DMS153 treated with DMSO at 0.1 percent for 48 hours (cell line): ENCODE results near the gene WSB1.

Experiments used
- DNase-seq: peaks from one replicate; lab custom pipeline; 2025; ENCODE audit not compliant: unreplicated experiment; lab: John Stamatoyannopoulos, UW

Gene WSB1

DNA sequence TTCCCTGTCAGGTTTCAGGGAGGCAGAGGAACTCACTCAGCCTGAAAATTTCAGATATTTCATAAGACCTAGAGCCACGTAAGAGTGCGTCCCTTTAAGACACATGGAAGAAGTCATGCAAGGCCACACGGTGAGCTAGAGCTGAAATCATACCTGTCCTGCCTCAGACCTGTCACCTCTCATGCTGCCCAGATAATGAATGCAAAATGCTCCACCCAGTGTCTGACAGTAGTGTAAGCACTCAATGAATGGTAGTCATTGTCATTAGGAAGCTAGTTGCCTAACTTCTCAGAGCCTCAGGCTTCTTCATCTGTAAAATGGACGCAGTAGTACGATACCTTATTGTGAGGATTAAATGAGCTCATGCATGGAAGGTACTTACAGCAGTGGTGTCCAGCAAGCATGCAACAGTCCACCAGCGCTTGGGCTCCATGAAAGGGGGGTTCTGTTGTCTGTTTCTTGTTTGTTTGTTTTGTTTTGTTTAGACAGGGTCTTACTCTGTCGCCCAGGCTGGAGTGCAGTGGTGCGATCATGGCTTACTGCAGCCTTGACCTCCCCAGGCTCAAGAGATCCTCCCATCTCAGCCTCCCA, 60.7 kb downstream of the WSB1 start:
- no peak for DNase-seq

DNA sequence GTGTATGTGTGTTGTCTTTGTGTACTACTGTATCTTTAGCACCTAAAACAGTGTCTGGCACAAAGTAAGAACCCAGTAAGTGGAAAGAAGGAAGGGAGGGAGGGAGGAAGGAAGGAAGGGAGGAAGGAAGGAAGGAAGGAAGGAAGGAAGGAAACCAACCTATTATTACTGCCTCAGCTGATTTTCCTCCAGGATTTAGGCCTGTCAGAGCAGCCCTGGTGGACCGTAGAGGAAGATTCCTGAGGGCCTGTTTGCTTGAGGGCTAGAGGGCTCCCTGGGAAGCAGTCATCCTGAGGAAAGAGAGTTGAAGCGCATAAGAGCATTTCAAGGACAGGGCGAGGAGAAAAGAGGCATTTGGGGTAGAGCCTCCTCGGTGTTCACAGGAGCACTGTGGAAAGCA, 61.5 kb downstream of the WSB1 start:
- no peak for DNase-seq

DNA sequence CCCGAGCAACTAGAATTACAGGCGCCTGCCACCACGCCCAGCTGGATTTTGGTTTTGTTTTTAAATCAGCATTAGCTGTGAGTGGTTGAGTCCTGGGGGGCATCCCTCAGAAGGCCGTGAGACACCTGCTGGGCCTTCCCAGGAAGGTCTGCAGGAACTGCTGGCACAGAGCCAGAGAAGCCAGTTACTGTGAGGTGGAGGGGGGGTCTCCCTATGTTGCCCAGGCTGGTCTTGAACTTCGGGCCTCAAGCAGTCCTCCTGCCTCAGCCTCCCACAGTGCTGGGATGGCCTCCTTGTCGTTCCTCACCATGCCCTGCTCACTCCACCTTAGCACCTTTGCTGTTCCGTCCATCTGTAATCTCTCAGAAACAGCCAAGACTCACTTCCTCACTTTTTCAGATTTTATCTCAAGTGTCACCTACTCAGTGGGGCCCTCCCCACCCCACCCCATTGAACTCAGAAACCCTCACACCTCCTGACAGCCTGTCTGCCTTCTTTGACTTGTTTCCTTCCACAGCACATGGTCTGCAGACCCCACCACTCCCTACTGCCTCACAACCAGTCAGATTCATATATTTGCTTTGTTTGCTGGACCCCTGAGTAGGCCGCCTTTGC, 62.3 kb downstream of the WSB1 start:
- no peak for DNase-seq

DNA sequence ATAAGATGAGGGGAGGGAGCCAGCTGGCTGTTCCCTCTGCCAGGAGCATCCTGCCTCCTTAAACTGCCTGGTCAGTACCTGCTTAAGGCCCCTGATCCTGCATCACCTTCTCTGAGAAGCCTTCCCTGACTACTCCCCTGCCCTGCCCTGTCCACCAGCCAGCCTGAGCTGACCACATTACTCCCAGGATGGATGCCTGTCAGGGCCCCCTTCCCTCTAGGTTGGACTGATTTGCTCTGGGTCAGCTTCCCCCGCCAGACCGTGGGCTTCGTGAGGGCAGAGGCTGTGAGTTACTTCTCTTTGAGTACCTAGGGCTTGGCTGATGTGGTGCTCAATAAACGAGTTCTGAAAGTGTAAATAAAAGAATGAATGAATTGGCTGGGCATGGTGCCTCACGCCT, 63.3 kb downstream of the WSB1 start:
- no peak for DNase-seq

DNA sequence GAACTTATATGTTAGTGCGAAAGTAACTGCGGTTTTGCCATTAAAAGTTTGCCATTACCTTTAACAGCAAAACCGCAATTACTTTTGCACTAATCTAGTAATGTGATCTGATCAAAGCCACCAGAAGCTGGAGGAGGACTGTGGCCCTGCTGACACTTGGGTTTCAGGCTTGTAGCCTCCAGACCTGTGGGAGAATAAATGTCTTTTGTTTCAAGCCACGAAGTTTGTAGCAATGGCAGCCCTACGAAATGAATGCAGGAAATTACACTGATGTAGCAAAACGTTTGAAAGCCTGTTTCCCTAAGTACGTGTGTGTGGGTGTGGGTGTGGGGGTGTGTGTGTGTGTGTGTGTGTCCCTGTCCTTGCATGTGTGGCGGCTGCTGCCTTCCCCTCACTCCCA, 66.6 kb downstream of the WSB1 start:
- DNase-seq: no peak

DNA sequence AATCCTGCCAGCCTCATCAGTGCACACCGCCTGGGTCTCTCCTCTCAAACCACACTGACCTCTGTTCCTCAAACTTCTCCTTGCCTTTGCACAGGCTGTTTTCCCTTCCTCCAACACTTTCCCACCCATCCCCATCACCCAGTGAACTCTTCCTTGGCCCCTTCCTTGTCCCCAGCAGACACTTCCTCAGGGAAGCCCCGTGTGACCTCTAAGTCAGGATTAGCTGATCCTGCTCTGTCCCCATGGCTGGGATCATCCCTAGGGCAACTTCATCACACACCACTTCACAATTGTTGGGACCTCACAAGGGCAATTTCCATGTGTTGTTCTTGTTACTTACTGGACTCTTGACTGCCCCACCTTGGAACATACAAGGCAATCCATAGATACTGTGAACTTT, 67.8 kb downstream of the WSB1 start:
- DNase-seq: no peak

DNA sequence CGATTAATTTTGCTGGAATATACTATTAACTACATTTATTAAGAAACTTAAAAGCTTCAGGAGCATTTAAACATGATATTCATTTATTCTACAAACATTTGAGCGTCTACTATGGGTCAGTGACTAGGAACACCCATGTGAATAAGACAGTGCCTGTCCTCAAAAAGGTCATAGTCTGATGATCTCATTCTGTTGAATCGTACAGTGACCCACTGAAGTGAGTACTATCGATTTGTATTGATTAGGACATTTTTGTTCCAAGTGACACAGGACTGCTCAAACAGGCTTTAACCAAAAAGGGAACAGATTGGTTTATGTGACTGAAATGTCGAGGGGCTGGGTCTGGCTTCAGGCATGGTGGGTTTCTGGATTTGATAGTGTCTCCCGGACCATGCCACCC, 68.6 kb downstream of the WSB1 start:
- DNase-seq: no peak

DNA sequence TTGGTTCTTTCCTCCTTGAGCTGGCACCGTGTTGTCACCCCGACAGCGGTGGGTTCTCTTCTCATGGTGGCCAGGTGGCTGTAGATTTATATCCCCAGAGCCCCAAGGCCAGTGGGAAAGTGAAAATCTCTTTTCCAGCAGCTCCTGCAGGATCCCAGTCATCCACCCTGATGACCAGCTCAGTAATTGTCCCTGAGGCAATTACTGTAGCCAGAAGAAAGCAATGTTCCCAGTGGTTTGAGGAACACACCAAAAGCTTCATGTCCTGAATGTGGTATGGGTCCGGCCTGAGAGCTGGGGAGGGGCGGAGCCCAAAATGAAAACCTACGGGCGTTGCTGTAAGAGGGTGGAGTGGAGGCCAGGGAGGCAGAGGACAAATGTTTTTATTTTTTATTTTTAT, 69.0 kb downstream of the WSB1 start:
- DNase-seq: no peak

DNA sequence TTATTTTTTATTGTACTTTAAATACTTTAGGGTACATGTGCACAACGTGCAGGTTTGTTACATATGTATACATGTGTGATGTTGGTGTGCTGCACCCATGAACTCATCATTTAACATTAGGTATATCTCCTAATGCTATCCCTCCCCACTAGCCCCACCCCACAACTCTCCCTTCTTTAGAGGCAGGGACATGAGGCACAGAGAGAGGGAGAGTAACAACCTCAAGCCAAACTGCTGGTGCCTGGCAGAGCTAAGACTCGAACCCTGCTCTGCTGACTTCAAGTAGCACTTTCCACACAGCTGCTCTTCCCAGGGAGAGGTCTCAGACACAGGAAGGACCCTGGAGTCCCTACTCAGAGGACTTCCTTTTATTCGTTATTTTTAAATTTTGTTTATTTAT, 69.4 kb downstream of the WSB1 start:
- DNase-seq: no peak
